ENCODE measurements around the gene RPL13A. TPM values are rescaled to one million over a fixed set of nuclear protein-coding genes. Genes with fewer than 3 reads are reported as not detected.
A peak's percentile ranks its signal among the peaks of the same experiment; 100 is the strongest.

Gene RPL13A
- total and polyA plus RNA-seq, 2 of the 13 experiments (the other 11 are each of a cell fraction or from before 2014, with no cell fraction given), result 2,601 to 3,407 TPM

GRCh38 chr19:49451430-49452181, 35.8 kb upstream of the RPL13A start, which contains the start of gene PIH1D1 (continued):
- TF ChIP-seq ZBTB49 (CRISPR knock-in tag; IDR thresholded peaks at IDR 0.05; ENCODE audit: borderline replicate concordance), result no peak
- peak; percentile 90 for TF ChIP-seq HNF1B (CRISPR knock-in tag; IDR thresholded peaks at IDR 0.05)
- TF ChIP-seq CSRNP1 (CRISPR knock-in tag; IDR thresholded peaks at IDR 0.05), result 0 out of 2 replicates have a peak, but pooled peaks have one; percentile 37
- TF ChIP-seq ZIK1 (CRISPR knock-in tag; IDR thresholded peaks at IDR 0.05; ENCODE audit: borderline replicate concordance, low read depth), result 0 out of 2 replicates have a peak, but pooled peaks have one; percentile 20
- TF ChIP-seq BHLHE40 (IDR thresholded peaks at IDR 0.05; ENCODE audit: low read length), result peak; percentile 9; the same call in 1 of the 2 replicates
- no peak for TF ChIP-seq STAT5B (CRISPR knock-in tag; IDR thresholded peaks at IDR 0.05)
- 0 out of 2 replicates have a peak, but pooled peaks have one; percentile 36 for TF ChIP-seq SRY (CRISPR knock-in tag; IDR thresholded peaks at IDR 0.05)
- peak; percentile 90 for TF ChIP-seq GATAD1 (CRISPR knock-in tag; IDR thresholded peaks at IDR 0.05)
- peak; percentile 90 for TF ChIP-seq KAT8 (CRISPR knock-in tag; IDR thresholded peaks at IDR 0.05)
- TF ChIP-seq NPAS2 (CRISPR knock-in tag; IDR thresholded peaks at IDR 0.05; ENCODE audit: borderline replicate concordance), result no peak
- peak; percentile 56; the same call in 1 of the 2 replicates for TF ChIP-seq ZNF136 (CRISPR knock-in tag; IDR thresholded peaks at IDR 0.05; ENCODE audit: low read depth)
- TF ChIP-seq, protein P1, sequence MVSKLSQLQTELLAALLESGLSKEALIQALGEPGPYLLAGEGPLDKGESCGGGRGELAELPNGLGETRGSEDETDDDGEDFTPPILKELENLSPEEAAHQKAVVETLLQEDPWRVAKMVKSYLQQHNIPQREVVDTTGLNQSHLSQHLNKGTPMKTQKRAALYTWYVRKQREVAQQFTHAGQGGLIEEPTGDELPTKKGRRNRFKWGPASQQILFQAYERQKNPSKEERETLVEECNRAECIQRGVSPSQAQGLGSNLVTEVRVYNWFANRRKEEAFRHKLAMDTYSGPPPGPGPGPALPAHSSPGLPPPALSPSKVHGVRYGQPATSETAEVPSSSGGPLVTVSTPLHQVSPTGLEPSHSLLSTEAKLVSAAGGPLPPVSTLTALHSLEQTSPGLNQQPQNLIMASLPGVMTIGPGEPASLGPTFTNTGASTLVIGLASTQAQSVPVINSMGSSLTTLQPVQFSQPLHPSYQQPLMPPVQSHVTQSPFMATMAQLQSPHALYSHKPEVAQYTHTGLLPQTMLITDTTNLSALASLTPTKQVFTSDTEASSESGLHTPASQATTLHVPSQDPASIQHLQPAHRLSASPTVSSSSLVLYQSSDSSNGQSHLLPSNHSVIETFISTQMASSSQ (IDR thresholded peaks at IDR 0.05; ENCODE audit: low read depth), result no peak
- TF ChIP-seq, protein P1 (CRISPR knock-in tag; IDR thresholded peaks at IDR 0.05; ENCODE audit: borderline replicate concordance), result no peak; the same call in 1 of the 2 replicates
- peak; percentile 95; the same call in 1 of the 2 replicates for TF ChIP-seq ZNF580 (CRISPR knock-in tag; IDR thresholded peaks at IDR 0.05; ENCODE audit: borderline replicate concordance, low read depth)
- TF ChIP-seq ZSCAN31 (CRISPR knock-in tag; IDR thresholded peaks at IDR 0.05; ENCODE audit: low read depth), result peak; percentile 20; the same call in 1 of the 2 replicates
- no peak for TF ChIP-seq JUN (CRISPR knock-in tag; IDR thresholded peaks at IDR 0.05)
- TF ChIP-seq ZNF816 (CRISPR knock-in tag; IDR thresholded peaks at IDR 0.05; ENCODE audit: borderline replicate concordance), result no peak
- TF ChIP-seq RBFOX2 (IDR thresholded peaks at IDR 0.05; ENCODE audit: low read depth, low read length), result 0 out of 2 replicates have a peak, but pooled peaks have one; percentile 23
- TF ChIP-seq XBP1 (CRISPR knock-in tag; IDR thresholded peaks at IDR 0.05), result no peak

Measured in HepG2 (cell line).